ENCODE data around the gene VWA8.
A peak's percentile ranks its signal among the peaks of the same experiment; 100 is the strongest.
"Not testable (repeated sequence)": the region's sequence is repeated elsewhere in the genome, so short reads cannot be mapped to it uniquely, and the experiment has no call there.

The VWA8 gene

DNA sequence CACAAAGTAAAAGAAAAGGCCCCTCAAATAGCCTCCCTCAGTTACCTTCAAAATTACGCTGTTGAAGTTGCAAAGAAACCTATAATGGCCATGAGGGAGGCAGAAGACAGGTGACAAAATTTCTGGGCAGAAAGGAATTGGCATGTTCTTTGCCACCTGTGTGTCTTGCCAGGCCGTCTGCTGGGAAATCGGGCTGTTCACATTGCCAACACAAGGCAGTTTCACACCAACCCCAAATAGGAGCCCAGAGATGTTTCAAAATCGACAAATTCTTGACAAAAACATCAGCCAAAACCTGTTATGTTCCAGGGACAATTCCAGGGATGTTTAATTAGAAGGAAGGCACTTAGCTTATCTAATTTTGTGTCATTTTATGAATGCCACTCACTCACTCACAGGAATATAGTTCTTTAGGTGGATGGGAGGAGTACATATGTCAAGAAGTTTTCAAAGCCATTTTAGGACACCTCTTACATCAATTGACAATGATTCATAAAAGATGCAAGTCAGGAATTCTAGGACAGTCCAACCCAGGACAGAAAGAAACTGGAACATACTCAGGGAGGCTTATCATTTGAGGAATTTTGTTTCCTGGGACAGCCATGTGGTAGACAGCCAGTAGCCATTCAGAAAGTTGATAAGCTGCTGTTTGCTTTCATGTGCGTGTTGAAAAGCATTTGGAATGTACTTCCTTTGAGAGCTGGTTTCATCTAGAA is 339.0 kb downstream of the VWA8 start:
- DNase-seq (ENCODE audit: low spot score in 2 of 2) = no peak
- Mint-ChIP-seq H3K36me3 (no peaks in the 10 kb centered on the region), H3K27ac (no peak overlapping the region), H3K4me3 (no peak overlapping the region), H3K4me1 (peaks cover 12% of the 10 kb centered on the region), H3K9me3 (no peaks in the 10 kb centered on the region)
- no peak for ATAC-seq

- not testable (repeated sequence) for H3K4me3 Mint-ChIP-seq; DNase-seq (ENCODE audit: low spot score in 2 of 2); H3K36me3 Mint-ChIP-seq; H3K4me1 Mint-ChIP-seq; H3K27ac Mint-ChIP-seq; ATAC-seq; H3K9me3 Mint-ChIP-seq
Measured at GRCh38 chr13:41617633-41618032, 343.3 kb downstream of the VWA8 start.

GRCh38 chr13:41616151-41616550 is 344.8 kb downstream of the VWA8 start:
- Mint-ChIP-seq H3K9me3 (no peaks in the 10 kb centered on the region), H3K4me3 (no peak overlapping the region), H3K27ac (no peak overlapping the region), H3K36me3 (peaks cover 9% of the 10 kb centered on the region), H3K4me1 (no peaks in the 10 kb centered on the region)
- ATAC-seq = no peak
- DNase-seq (ENCODE audit: low spot score in 2 of 2) = no peak

- H3K36me3 Mint-ChIP-seq = peaks cover 9% of the 10 kb centered on the region
- no peak overlapping the region for H3K27ac Mint-ChIP-seq
- no peak overlapping the region for H3K4me3 Mint-ChIP-seq
- H3K9me3 Mint-ChIP-seq = no peaks in the 10 kb centered on the region
- no peaks in the 10 kb centered on the region for H3K4me1 Mint-ChIP-seq
- ATAC-seq (no peak), DNase-seq (ENCODE audit: low spot score in 2 of 2) (no peak)
Measured at GRCh38 chr13:41615528-41615855, 345.4 kb downstream of the VWA8 start.

GRCh38 chr13:41614671-41615527 is 346.0 kb downstream of the VWA8 start:
- no peaks in the 10 kb centered on the region for H3K4me1 Mint-ChIP-seq
- H3K36me3 Mint-ChIP-seq = peaks cover 14% of the 10 kb centered on the region
- H3K27ac Mint-ChIP-seq = no peak overlapping the region
- ATAC-seq (no peak), DNase-seq (ENCODE audit: low spot score in 2 of 2) (no peak)
- H3K4me3 Mint-ChIP-seq = no peak overlapping the region
- H3K9me3 Mint-ChIP-seq = no peaks in the 10 kb centered on the region

GRCh38 chr13:41613984-41614661 is 346.8 kb downstream of the VWA8 start:
- ATAC-seq (no peak), DNase-seq (ENCODE audit: low spot score in 2 of 2) (no peak)
- Mint-ChIP-seq H3K4me3 (no peak overlapping the region), H3K27ac (no peak overlapping the region), H3K9me3 (no peaks in the 10 kb centered on the region), H3K36me3 (peaks cover 21% of the 10 kb centered on the region), H3K4me1 (no peaks in the 10 kb centered on the region)

DNA sequence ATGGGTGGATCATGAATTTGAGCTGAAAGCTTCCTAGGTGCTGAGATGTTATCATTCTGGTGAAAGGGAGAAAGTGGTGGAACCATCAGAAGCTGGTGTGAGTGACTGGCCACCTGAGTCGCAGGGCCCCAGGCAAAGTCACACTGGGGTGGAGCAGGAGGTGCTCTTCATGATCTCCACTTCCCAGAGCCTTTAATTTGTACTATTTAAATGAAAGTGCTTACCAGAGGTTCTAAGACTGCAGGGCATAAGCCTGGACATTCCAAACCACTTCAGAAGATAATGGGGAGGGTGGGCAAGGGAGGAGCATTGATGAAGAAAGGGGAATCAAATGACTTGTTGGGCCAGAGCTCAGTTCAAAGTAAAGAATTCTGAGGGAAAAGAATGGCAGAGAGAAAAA is 347.4 kb downstream of the VWA8 start:
- peaks cover 26% of the 10 kb centered on the region for H3K36me3 Mint-ChIP-seq
- H3K27ac Mint-ChIP-seq = peak overlapping the region; percentile 59
- H3K9me3 Mint-ChIP-seq = no peaks in the 10 kb centered on the region
- ATAC-seq (no peak), DNase-seq (ENCODE audit: low spot score in 2 of 2) (no peak)
- no peaks in the 10 kb centered on the region for H3K4me1 Mint-ChIP-seq
- no peak overlapping the region for H3K4me3 Mint-ChIP-seq

GRCh38 chr13:41611385-41611784 is 349.5 kb downstream of the VWA8 start:
- H3K9me3 Mint-ChIP-seq = no peaks in the 10 kb centered on the region
- peaks cover 26% of the 10 kb centered on the region for H3K36me3 Mint-ChIP-seq

DNA sequence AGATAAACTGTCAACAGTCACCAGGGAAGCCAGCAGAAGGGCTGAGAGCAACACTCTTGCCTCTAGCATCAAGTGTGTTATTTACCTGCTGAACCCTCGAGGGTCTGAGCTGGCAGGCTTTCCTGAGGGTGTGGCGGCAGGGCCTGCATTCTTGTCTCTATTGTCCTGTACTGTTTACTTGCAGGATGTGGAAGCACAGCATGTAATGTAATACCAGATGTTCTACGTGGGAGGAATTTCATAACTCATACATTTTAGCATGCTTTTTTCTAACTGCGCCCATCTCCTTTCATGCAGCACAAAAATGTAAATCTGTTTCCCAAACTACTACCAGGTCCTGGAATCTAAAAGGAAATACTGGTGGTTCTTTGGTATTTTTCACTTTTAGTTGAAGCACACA is 350.5 kb downstream of the VWA8 start:
- no peaks in the 10 kb centered on the region for H3K4me1 Mint-ChIP-seq
- H3K27ac Mint-ChIP-seq = peak overlapping the region; percentile 0
- H3K9me3 Mint-ChIP-seq = no peaks in the 10 kb centered on the region
- DNase-seq (ENCODE audit: low spot score in 2 of 2) (no peak), ATAC-seq (no peak)
- no peak overlapping the region for H3K4me3 Mint-ChIP-seq
- peaks cover 26% of the 10 kb centered on the region for H3K36me3 Mint-ChIP-seq

More at GRCh38 chr13:41611385-41611784, 349.5 kb downstream of the VWA8 start:
- Mint-ChIP-seq H3K4me1 (no peaks in the 10 kb centered on the region), H3K4me3 (no peak overlapping the region), H3K27ac (no peak overlapping the region)
- no peak for DNase-seq (ENCODE audit: low spot score in 2 of 2)
- ATAC-seq = no peak

- Mint-ChIP-seq H3K4me1 (no peaks in the 10 kb centered on the region), H3K4me3 (no peak overlapping the region), H3K9me3 (no peaks in the 10 kb centered on the region), H3K27ac (peak overlapping the region; percentile 0), H3K36me3 (peaks cover 29% of the 10 kb centered on the region)
- DNase-seq (ENCODE audit: low spot score in 2 of 2) (no peak), ATAC-seq (no peak)
Measured at GRCh38 chr13:41609828-41610227, 351.1 kb downstream of the VWA8 start.

DNA sequence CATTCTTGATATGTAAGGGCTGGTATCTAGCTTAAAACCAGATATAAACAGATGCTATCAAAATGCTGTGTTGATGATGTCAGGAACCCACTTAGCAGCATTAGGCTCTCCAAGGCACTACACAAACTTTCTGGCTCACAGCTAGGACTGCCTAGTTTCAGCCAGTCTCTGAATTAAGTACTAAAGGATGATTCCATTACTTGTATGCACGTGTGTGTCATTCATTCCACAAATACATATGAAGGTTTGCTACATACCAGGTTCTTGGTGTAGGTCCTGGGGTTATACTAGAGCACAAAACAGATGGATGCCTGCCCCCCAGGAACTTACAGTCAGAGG is 352.1 kb downstream of the VWA8 start:
- Mint-ChIP-seq H3K4me3 (no peak overlapping the region), H3K9me3 (no peaks in the 10 kb centered on the region), H3K36me3 (peaks cover 34% of the 10 kb centered on the region), H3K4me1 (peaks cover 1% of the 10 kb centered on the region), H3K27ac (peak overlapping the region; percentile 29)
- no peak for ATAC-seq
- no peak for DNase-seq (ENCODE audit: low spot score in 2 of 2)

DNA sequence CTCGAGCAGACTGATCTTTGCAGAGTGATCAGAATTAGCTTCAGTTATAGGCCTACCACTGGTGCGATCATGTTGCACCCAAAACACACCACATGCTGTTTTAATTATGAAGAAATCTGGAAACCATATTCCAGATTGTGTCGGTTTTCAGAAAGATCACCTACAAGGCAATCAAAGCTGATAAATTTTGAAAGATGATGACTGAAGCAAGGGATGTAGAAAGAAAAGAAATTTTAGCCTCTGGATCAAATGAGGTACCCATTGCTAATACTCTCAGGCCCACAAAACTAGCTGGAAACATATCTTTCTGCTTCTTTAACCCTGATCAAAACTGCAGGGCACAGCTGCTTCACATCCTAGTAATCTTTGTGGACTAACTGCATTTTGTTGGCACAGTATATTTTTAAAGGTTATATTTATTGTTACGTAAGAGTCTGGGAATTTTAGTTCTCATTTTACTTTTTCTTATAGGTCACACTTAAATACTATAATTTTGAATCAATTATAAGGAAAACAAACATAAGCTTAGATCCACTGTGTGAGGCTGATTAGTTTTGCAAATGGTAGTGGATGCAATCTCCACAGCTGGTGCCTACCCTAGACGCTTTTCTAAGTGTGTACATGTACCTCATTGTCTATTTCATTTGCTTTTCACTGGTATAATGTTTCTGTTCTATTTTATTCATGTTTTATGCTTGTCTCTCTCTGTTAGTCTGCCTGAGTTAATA is 352.6 kb downstream of the VWA8 start:
- peaks cover 4% of the 10 kb centered on the region for H3K4me1 Mint-ChIP-seq
- peak overlapping the region; percentile 29 for H3K27ac Mint-ChIP-seq
- H3K9me3 Mint-ChIP-seq = no peaks in the 10 kb centered on the region
- no peak overlapping the region for H3K4me3 Mint-ChIP-seq
- H3K36me3 Mint-ChIP-seq = peaks cover 31% of the 10 kb centered on the region
- DNase-seq (ENCODE audit: low spot score in 2 of 2) (no peak), ATAC-seq (no peak)

GRCh38 chr13:41606646-41607045 is 354.3 kb downstream of the VWA8 start:
- H3K4me1 Mint-ChIP-seq = peaks cover 4% of the 10 kb centered on the region
- no peak for ATAC-seq
- no peak overlapping the region for H3K27ac Mint-ChIP-seq
- H3K4me3 Mint-ChIP-seq = no peak overlapping the region
- H3K9me3 Mint-ChIP-seq = no peaks in the 10 kb centered on the region
- H3K36me3 Mint-ChIP-seq = peaks cover 27% of the 10 kb centered on the region
- DNase-seq (ENCODE audit: low spot score in 2 of 2) = no peak

DNA sequence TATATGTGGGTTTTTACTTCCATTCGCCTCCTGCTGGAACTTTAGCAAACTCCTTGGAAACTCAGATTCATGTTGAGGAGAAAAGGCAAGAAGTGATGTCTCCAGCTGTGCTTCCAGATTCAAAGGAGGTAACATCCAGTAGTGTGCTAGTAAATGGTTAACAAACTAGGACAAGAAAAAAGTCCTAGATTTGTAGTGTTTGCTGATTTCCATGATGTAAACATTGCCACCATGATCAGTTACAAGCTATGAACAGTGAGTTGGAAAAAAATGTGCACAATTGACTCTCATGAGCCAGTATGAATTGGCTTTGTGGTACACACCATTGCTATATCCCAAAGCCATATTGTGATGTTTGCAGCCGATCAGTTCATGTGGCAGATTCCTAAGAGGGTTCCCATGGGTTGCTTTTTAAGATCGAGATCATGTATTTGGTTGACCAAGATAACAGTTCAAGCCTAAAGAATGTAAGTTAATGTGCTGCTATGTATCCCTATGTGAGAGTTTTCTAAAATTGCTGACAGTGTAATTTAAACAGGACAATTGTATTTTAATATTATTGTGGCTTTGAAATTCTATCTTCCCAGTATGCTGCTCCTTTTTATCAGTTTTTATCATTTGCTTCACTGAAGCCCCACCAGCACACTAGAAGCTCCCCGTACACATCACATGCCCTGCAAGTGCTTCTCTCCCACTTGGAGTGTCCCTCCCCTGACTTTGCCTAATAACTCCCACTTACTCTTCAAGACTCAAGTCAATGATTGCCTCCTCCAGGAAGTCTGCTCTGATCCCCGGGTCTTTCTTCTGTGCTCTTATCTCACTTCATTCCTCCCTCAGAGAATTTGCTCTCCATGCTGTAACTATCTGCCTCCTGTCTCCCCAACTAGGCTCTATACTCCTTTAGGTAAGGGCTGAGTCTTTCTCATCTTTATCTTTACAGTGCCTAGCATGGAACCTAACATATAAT is 355.3 kb downstream of the VWA8 start:
- Mint-ChIP-seq H3K9me3 (no peaks in the 10 kb centered on the region), H3K27ac (peak overlapping the region; percentile 3), H3K36me3 (peaks cover 29% of the 10 kb centered on the region), H3K4me3 (no peak overlapping the region), H3K4me1 (peaks cover 4% of the 10 kb centered on the region)
- ATAC-seq (no peak), DNase-seq (ENCODE audit: low spot score in 2 of 2) (no peak)
